Osteoblast (primary cell): Measurements from ENCODE around the gene C6orf47. TPM values are rescaled to one million over a fixed set of nuclear protein-coding genes. Genes with fewer than 3 reads are reported as not detected.

ENCODE experiments used
- DNase-seq: peaks from one replicate; pipeline ENCODE4 v3.0.0; 2011; ENCODE audit warnings: low spot score, mixed read lengths; ENCODE audit not compliant: insufficient read length; ENCODE audit errors: missing footprints
- H2AFZ ChIP-seq: 2 replicates; pipeline ENCODE4 v1.6.0; 2011; ENCODE audit warnings: mild to moderate bottlenecking, low read length
- H3K27ac ChIP-seq: 2 replicates; pipeline ENCODE4 v1.5.1; 2011; ENCODE audit warnings: mild to moderate bottlenecking, low read depth, low read length, moderate library complexity
- H3K27me3 ChIP-seq: 2 replicates; pipeline ENCODE4 v1.6.0; 2012; ENCODE audit warnings: mild to moderate bottlenecking, control low read depth, inconsistent platforms, low read length, moderate library complexity; ENCODE audit not compliant: insufficient read depth
- H3K36me3 ChIP-seq: 2 replicates; pipeline ENCODE4 v1.5.1; 2011; ENCODE audit warnings: mild to moderate bottlenecking, low read length, control low read depth, moderate library complexity; ENCODE audit not compliant: insufficient read depth
- H3K4me1 ChIP-seq: 2 replicates; pipeline ENCODE4 v1.5.1; 2011; ENCODE audit warnings: mild to moderate bottlenecking, low read length, control low read depth, moderate library complexity; ENCODE audit not compliant: insufficient read depth
- H3K4me2 ChIP-seq: 2 replicates; pipeline ENCODE4 v1.6.0; 2011; ENCODE audit warnings: mild to moderate bottlenecking, low read length; ENCODE audit not compliant: insufficient read depth
- H3K4me3 ChIP-seq: fragments of 200-600 bp; sonication (generic); 3 replicates; pipeline ENCODE4 v1.5.1; 2012; ENCODE audit warnings: mild to moderate bottlenecking, low read length, inconsistent platforms; ENCODE audit not compliant: insufficient read depth
- H3K79me2 ChIP-seq: 2 replicates; pipeline ENCODE4 v1.6.0; 2012; ENCODE audit warnings: mild to moderate bottlenecking, low read length, control low read depth, inconsistent platforms; ENCODE audit not compliant: insufficient read depth
- H3K9me3 ChIP-seq: 2 replicates; pipeline ENCODE4 v1.5.1; 2011; ENCODE audit warnings: low read depth, low read length, control low read depth
- H4K20me1 ChIP-seq: 2 replicates; pipeline ENCODE4 v1.6.0; 2012; ENCODE audit warnings: mild to moderate bottlenecking, low read length, control low read depth; ENCODE audit not compliant: insufficient read depth
- CTCF ChIP-seq: IDR thresholded peaks from 2 replicates; pipeline ENCODE4 v1.5.1; 2011; ENCODE audit warnings: mild to moderate bottlenecking, low read depth, low read length, moderate library complexity; ENCODE audit errors: extremely low read depth
- total RNA-seq: library from RNA; depleted of rRNA; stranded (reverse); fragments of >200 nt; gene quantifications from 2 replicates; pipeline ENCODE4 v1.2.3, GENCODE V29; 2012

The C6orf47 gene
- total RNA-seq, 1 donor = 21.7 TPM

GRCh38 chr6:31620586-31621319 lies 39.8 kb downstream of the C6orf47 start, which contains the start of gene PRRC2A:
PRRC2A (plus strand) TSS chr6:31620715; CDS start chr6:31622790, 2,075 bp downstream.
- peaks cover 35% of the 10 kb centered on the region for H3K36me3 ChIP-seq
- peak; percentile 98 for DNase-seq

GRCh38 chr6:31619805-31620585 lies 40.6 kb downstream of the C6orf47 start:
- Histone ChIP-seq H3K4me1 (peaks cover 18% of the 10 kb centered on the region), H3K27me3 (no peaks in the 10 kb centered on the region), H3K27ac (peak overlapping the region; percentile 99), H3K9me3 (no peaks in the 10 kb centered on the region), H3K36me3 (peaks cover 27% of the 10 kb centered on the region), H4K20me1 (peaks cover 34% of the 10 kb centered on the region), H3K4me3 (peak overlapping the region; percentile 99), H3K4me2 (peak overlapping the region; percentile 89), H2AFZ (peak overlapping the region; percentile 96), H3K79me2 (peaks cover 43% of the 10 kb centered on the region)
- peak; percentile 98 for DNase-seq
- TF ChIP-seq CTCF = no peak

More at GRCh38 chr6:31620586-31621319, 39.8 kb downstream of the C6orf47 start, which contains the start of gene PRRC2A:
- Histone ChIP-seq H3K27me3 (no peaks in the 10 kb centered on the region), H3K4me2 (peak within 1 kb of the TSS; percentile 95), H3K79me2 (peaks cover 51% of the 10 kb centered on the region), H3K9me3 (no peaks in the 10 kb centered on the region), H4K20me1 (peaks cover 41% of the 10 kb centered on the region), H3K4me1 (peaks cover 18% of the 10 kb centered on the region), H3K4me3 (peak within 1 kb of the TSS; percentile 99), H2AFZ (peak within 1 kb of the TSS; percentile 96), H3K27ac (peak within 1 kb of the TSS; percentile 99)
- no peak for TF ChIP-seq CTCF

- H3K79me2 ChIP-seq = peaks cover 15% of the 10 kb centered on the region
- no peaks in the 10 kb centered on the region for H3K36me3 ChIP-seq
- no peak overlapping the region for H2AFZ ChIP-seq
- no peak overlapping the region for H3K4me2 ChIP-seq
- no peaks in the 10 kb centered on the region for H3K9me3 ChIP-seq
- peaks cover 8% of the 10 kb centered on the region for H3K4me1 ChIP-seq
- peaks cover 5% of the 10 kb centered on the region for H4K20me1 ChIP-seq
- no peak overlapping the region for H3K27ac ChIP-seq
- TF ChIP-seq CTCF = no peak
- no peak for DNase-seq
- no peak overlapping the region for H3K4me3 ChIP-seq
- H3K27me3 ChIP-seq = no peaks in the 10 kb centered on the region
Measured at GRCh38 chr6:31617010-31617409, 43.6 kb downstream of the C6orf47 start.

GRCh38 chr6:31615748-31616147 lies 44.8 kb downstream of the C6orf47 start:
- Histone ChIP-seq H3K4me3 (no peak overlapping the region), H3K36me3 (no peaks in the 10 kb centered on the region), H3K27ac (no peak overlapping the region), H3K4me2 (no peak overlapping the region), H3K27me3 (no peaks in the 10 kb centered on the region), H3K9me3 (no peaks in the 10 kb centered on the region), H3K79me2 (peaks cover 2% of the 10 kb centered on the region), H4K20me1 (no peaks in the 10 kb centered on the region), H2AFZ (no peak overlapping the region), H3K4me1 (peaks cover 3% of the 10 kb centered on the region)
- TF ChIP-seq CTCF = no peak
- DNase-seq = peak; percentile 46
